Activated naive CD4-positive, alpha-beta T cell treated with anti-CD3 and anti-CD28 coated beads, Interleukin-2, amount 50 U/mL, for 16 hours (primary cell): ENCODE measurements around the gene GBGT1.
A peak's percentile ranks its signal among the peaks of the same experiment; 100 is the strongest.

Source experiments
- DNase-seq: peaks from one replicate; pipeline ENCODE4 v3.0.0-alpha.2; 2020

Gene GBGT1

GRCh38 chr9:133160742-133161546 is 2.8 kb downstream of the GBGT1 start:
- DNase-seq, result peak; percentile 32

DNA sequence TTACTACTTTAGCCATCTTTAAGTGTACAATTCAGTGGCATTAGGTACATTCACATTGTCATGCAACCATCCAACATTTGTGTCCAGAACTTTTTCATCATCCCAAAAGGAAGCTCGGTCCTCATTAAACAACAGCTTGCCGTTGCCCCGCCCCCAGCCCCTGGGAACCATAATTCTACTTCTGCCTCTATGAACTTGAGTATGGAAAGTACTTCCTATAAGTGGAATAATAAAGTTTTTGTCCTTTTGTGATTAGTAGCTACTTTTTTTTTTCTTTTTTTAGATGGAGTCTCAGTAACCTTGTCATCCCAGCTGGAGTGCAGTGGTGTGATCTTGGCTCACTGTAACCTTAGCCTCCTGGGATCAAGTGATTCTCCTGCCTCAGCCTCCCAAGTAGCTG is 5.0 kb downstream of the GBGT1 start:
- no peak for DNase-seq

DNA sequence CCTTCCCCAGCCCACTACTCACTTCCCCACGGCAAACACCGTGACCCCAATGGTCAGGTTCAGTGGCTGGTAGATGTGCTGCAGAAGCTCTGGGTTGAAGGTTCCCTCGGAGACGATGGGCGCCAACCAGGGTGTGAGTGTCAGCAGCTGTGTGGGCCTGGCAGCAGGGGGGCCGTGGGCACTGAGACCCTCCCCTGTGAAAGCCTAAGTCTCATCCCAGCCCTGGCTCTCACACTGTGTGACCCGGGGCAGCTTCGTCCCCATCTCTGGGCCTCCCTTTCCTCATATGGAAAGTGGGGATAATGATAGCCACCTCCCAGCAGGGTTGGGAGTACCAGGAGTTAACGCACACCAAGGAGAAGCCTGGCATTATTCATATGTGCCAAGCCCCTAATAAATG is 8.6 kb downstream of the GBGT1 start:
- no peak for DNase-seq

GRCh38 chr9:133154097-133154989 is 9.4 kb downstream of the GBGT1 start:
- DNase-seq, result no peak

GRCh38 chr9:133153227-133154096 is 10.3 kb downstream of the GBGT1 start:
- no peak for DNase-seq

- no peak for DNase-seq
Measured at GRCh38 chr9:133151601-133152525, 11.9 kb downstream of the GBGT1 start.

GRCh38 chr9:133151041-133151440 is 12.7 kb downstream of the GBGT1 start:
- no peak for DNase-seq

GRCh38 chr9:133149130-133150015 is 14.3 kb downstream of the GBGT1 start:
- DNase-seq, result peak; percentile 81

DNA sequence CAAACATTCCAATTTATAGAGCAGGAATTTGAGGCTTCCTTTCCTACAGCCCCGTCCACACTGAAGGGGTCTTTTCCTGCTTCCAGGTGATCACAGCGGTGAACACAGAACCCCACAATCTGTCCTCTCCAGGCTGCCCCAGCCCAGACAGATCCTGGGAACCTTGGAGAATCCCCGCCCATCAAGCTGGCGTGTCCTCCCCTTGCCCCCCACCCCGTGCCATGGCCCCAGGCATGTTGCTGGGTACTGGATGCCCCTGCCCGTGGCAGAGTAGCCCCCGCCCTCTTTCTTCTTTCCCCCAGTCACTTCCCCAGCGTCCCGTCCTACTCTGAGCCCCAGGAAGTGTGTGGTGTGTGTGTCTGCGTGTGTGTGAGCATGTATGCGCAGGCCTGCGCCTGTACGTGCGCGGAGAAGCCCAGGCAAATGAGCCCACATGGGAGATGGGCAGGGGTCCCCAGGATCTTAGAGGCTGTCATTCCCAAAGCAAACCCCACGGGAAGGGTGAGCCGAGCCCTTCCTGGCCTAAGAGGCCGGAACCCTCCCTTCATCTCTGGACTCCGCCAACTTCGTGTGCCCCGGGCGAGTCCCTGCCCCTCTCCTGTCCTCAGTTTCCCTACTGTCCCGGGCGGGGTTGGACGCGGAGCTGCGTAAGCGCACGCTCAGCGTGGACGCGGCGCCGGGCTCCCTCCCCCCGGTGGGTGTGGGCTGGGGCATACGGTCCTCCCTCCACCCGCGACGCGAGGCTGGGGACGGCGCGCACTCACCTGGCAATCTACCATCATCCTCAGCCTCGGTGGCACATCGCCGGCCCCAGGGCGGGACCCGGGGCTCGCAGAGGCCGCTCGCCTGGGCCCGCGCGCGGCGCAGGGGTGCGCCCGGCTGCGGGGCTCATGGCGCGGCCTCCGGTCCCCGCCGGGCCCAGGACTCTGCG is 15.2 kb downstream of the GBGT1 start:
- DNase-seq, result peak; percentile 70

DNA sequence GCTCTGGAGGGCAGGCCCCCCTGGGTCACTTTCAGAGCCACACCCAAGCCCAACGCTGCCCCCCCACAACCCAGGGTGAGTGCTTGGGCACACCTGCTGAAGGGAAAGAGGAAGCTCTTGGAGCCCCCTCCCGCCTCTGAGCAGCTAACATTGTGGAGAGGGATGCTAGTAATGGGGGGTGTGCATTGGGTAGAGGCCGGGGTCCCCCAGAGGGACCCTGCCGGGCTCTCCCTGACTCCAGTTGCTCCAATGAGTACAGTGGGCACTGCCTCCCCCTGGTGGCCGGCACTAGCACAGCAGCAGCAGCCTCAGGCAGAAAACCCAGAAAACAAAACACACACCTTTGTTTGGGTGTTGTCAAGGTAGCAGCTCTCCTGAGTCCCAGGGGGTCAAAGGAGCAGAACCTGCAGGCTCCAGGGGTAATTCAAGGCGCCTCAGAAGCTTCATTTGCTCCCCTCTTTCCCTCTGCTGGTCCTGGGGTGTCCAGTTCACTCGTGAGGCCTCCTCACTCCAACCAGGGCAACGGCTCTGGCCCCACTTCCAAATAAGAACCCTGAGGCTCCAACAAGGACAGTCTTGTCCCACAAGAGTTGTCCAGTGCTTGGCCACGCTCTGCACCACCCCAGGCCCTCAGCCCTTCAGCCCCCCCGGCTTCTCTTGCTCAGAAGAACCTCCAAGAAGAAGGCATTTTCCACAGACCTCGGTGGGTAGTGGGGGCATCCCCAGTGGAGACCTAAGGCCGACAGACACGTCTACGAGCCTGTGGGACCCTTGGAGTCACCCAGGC is 16.1 kb downstream of the GBGT1 start:
- DNase-seq, result peak; percentile 84

DNA sequence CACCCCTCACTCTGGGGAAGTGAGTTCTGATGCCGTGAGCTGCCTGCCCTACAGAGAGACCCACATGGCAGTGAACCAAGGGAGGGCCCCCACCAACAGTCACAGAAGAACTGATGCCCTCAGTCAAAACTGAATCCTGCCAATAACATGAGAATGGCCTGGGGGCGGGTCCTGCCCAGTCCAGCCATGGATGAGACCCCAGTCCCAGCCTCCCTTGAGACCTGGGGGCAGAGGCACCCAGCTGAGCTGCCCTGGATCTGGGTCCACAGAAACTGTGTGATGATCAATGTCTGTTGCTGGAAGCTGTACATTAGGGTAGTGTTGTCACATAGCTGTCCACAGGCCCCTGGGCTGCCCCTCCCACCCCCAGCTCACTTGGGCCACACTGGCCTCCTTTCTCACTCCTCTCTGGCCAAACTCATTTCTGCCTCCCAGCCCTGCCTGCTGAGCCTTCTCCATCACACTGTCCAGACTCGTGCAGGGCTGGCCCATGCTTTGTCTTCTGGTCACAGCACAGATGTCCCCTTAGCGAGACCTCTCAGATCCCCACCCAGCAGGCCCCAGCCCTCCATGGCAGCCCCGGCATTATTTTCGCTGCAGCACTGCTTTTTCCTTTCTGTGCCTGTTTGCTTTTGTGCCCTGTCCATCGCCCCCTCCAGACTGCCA is 16.8 kb downstream of the GBGT1 start:
- DNase-seq, result no peak

GRCh38 chr9:133144904-133145851 is 18.5 kb downstream of the GBGT1 start:
- DNase-seq, result no peak

GRCh38 chr9:133144142-133144903 is 19.4 kb downstream of the GBGT1 start:
- DNase-seq, result peak; percentile 91

GRCh38 chr9:133143639-133144141 is 20.0 kb downstream of the GBGT1 start:
- DNase-seq, result no peak

DNA sequence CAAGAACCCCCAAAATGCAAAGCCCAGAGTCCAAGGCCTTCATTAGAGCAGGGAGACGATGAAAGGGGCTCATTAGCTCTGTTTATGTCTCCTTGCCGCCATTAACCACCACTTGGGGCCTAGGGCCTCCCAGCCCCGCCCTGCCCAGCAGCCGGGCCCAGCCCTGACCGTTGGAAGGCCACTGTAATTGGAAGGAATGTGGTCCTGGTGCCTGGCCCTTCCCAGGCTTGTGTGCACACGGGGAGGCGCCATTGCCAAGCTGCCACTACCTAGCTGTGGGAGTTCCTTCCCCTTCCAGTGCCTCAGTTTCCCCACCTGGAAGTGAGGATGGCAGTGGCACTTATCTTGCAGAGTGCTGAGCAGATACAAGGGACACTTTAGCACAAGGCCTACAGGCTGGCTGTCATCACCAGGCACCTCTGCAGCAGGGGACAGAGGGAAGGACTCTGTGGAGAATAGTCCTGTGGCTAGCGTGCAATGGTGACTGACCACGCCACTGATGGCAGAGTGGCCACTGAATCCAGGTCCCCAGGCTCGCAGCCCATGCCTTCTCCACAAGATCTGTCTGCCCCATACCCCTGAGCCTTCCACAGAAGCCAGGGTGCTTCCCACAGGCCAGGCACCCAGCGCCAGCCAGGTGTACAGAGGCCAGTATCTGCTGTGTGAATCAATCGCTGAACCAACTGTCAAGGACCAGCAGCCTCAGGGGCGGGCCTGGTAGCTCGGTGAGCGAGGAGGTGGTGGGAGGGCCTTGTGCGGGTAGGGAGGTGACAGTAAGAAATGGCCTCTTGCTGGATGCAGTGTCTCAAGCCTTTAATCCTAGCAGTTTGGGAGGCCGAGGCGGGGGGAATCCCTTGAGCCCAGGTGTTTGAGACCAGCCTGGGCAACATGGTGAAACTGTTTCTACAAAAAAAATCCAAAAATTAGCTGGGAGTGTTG is 20.8 kb downstream of the GBGT1 start:
- DNase-seq, result peak; percentile 44
